ENCODE measurements around the gene MAGI2.

GRCh38 chr7:78329001-78329655 is 1124.3 kb downstream of the MAGI2 start:
- TF ChIP-seq, protein P1, sequence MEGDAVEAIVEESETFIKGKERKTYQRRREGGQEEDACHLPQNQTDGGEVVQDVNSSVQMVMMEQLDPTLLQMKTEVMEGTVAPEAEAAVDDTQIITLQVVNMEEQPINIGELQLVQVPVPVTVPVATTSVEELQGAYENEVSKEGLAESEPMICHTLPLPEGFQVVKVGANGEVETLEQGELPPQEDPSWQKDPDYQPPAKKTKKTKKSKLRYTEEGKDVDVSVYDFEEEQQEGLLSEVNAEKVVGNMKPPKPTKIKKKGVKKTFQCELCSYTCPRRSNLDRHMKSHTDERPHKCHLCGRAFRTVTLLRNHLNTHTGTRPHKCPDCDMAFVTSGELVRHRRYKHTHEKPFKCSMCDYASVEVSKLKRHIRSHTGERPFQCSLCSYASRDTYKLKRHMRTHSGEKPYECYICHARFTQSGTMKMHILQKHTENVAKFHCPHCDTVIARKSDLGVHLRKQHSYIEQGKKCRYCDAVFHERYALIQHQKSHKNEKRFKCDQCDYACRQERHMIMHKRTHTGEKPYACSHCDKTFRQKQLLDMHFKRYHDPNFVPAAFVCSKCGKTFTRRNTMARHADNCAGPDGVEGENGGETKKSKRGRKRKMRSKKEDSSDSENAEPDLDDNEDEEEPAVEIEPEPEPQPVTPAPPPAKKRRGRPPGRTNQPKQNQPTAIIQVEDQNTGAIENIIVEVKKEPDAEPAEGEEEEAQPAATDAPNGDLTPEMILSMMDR (IDR thresholded peaks at IDR 0.05; ENCODE audit: insufficient read depth, low read depth, low read length): no peak
- TF ChIP-seq EZH2 (IDR thresholded peaks at IDR 0.05; ENCODE audit: insufficient read depth, low read length): no peak

All from astrocyte (in vitro differentiated cells and primary cell).